HG03354 (cell line): ENCODE measurements around the gene LRRFIP2.

ENCODE experiments used
- ATAC-seq: cut with Tn5 transposase; IDR thresholded peaks from one replicate; pipeline ENCODE4 v1.9.1; 2021; ENCODE audit warnings: mild to moderate bottlenecking; ENCODE audit not compliant: unreplicated experiment, poor library complexity, severe bottlenecking

The LRRFIP2 gene

DNA sequence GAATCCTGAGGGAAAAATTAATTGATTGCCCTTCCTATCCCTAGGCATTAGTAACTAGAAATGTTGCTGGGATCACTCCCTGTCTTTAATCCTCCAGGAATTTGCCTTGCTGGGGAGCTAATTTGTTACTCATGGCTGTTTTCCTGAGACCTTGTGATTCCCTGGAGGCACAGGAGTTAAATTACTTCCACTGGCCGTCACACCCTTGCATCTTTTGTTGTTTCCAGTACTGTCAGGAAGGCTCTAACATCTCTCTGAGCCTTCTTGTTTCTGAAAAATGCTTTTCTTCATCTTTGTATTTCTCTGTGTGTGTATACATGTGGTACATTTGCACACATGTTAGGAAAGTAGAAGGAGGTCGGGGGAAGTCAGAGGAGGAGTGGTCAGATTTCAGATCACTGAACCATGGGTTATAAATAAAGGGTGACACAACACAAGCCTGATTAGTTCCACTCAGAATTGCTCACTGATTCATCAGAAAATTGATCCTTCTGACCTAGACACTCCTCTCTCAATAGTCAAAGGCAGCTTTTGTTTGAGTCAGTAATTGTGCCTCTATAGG lies 23.5 kb upstream of the LRRFIP2 start:
- ATAC-seq: no peak

DNA sequence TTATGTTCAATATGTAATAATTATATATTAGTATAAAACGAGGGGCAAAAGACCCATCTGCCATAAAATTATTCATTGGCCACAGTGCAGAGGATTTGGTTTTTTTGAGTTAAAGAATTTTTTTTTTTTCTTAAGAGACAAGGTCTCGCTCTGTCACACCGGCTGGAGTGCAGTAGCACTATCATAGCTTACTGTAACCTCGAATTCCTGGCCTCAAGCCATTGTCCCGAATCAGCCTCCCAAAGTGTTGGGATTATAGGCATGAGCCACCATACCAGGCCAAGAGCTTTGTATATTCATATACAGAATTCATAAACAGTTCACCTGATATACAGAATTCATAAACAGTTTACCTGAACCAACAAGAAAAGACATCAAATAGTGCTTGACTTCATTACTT lies 20.2 kb upstream of the LRRFIP2 start:
- ATAC-seq: no peak

- ATAC-seq: no peak
Measured at GRCh38 chr3:37190667-37191066, 16.3 kb upstream of the LRRFIP2 start.

DNA sequence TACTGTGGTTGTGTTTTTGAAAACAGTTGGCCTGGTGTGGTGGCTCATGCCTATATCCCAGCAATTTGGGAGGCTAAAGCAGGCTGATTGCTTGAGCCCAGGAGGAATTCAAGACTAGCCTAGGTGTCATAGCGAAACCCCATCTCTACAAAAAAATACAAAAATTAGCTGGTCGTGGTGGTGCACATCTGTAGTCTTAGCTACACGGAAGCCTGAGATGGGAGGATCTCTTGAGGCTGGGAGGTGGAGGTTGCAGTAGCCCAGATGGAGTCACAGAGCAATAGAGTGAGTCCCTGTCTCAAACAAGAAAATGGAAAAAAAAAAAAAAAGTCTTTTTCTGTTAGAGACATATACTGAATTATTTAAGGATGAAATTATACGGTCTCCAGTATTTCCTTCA lies 14.7 kb upstream of the LRRFIP2 start:
- no peak for ATAC-seq

DNA sequence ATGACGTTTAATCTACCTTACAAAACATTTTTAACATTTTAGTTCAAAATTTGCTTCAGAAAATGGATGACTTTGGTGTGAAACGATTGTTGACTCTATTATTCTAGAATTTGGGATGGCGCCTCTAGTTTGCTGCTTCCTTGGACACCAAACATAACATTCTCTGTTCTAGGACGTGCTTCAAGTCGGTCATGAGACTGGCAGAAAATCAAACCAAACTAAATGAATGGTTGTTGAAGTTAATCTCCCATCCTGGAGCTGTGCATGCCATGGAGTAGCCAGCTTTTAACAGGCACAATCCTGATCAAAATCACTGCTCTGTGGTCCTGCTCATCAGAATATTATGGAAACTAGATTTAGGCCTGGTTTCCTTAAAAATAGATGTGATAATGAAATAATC lies 9.6 kb upstream of the LRRFIP2 start:
- no peak for ATAC-seq

DNA sequence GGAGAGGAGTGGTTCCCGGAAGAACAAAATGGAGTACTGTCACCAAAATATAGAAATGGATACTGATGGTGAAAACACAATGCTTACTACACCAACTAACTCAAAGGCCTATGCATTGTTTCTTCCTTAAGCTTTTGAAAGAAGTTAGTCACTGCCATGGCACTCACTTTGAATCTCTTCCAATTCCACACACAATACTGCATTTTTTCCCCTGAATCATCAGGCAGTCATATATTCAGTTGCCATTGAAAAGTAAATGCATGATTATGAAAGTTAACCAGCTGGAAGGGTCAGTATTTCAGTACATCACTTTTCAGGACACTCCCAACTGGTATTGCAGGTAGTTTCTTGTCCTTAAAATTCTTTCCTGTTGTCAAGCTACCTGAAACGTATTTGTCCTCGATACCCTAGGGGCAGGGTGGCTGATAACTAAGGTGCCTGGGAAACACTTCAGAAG lies 9.0 kb upstream of the LRRFIP2 start:
- ATAC-seq: no peak

GRCh38 chr3:37182816-37183215 lies 8.4 kb upstream of the LRRFIP2 start:
- ATAC-seq: no peak

DNA sequence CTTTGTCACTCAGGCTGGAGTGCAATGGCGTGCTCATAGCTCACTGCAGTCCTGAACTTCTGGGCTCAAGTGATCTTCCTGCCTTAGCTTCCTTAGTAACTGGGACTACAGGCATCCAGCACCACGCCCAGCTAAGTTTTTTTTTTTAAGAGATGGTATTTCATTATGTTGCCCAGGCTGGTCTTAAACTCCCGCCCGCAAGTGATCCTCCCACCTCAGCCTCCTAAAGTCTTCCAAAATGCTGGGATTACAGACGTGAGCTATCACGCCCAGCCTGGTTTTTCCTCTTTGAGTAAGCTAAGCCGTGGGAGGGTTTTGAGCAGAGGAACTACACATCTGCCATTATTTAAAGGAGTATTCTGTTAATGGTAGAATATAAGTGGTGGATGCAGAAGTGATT lies 7.4 kb upstream of the LRRFIP2 start:
- ATAC-seq: no peak

GRCh38 chr3:37179144-37179967 lies 5.0 kb upstream of the LRRFIP2 start:
- no peak for ATAC-seq

DNA sequence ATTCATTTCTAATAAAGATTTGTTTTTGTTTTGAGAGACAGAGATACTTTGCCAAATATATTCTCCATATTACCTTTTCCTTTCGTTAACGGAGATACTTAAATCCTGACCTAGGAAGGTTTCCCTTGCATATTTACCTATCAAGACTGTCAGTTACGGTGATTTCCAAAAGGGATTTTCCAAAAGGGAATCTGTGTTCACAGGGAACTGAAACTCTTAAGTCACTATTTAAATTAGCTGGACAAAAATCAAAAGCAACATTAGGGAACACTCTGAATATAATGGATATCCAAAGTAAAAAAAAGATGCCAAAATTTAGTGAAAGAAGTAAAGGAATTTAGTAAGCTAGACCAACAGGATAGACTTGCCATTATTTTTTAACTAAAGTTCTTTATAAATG lies 576 bp downstream of the LRRFIP2 start:
- no peak for ATAC-seq

DNA sequence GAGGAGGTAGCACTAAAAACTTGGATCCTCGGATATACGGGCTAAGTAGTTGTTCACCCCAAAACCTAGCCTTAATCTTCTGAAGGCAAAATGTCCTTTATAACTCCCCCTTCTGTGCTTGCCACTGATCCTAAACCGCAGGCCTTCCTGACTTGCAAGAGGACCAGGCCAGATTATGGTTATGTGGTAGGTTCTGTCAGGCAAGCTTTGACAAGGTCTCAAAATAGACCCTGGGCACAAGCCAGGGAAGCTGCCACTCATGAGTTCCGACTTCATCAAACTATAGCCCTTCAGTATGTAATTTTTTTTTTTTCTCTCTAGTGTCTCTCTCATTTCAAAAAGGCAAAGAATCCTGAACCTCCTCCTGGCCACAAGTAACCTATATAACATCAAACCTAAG lies 3.2 kb downstream of the LRRFIP2 start:
- no peak for ATAC-seq

DNA sequence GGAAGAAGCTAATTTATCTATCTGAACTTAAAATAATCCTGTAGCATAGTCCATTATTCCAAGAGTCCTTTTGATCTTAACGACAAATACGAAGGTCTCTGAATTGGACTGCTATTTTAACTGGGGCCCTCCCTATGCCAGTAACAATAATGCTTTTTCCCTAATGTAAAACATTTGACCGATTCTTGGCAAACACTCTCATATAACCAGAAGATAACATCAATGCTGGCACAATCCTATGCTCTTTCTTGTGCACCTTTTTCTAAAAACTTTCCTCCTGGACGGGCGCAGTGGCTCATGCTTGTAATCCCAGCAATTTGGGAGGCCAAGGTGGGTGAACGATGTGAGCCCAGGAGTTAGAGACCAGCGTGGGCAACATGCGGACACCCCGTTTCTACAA lies 3.9 kb downstream of the LRRFIP2 start:
- no peak for ATAC-seq

DNA sequence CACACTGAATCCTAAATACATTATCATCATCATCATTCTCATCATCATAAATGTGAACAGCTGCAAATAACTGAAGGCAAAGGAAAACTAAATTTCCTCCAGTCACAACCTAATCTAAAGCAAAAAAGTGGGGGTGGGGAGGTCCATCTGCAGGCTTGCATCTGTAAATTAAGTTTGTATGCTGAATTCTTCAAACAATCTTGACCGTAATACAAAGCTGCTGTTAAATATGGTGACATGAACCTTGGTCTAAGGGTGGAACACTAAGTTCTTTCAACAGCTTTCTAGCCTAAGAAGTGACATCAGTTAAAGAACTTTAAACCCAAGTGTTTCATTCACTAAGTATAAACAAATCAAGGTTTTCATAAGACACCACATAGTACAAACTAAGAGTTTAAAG lies 4.3 kb downstream of the LRRFIP2 start:
- ATAC-seq: no peak

DNA sequence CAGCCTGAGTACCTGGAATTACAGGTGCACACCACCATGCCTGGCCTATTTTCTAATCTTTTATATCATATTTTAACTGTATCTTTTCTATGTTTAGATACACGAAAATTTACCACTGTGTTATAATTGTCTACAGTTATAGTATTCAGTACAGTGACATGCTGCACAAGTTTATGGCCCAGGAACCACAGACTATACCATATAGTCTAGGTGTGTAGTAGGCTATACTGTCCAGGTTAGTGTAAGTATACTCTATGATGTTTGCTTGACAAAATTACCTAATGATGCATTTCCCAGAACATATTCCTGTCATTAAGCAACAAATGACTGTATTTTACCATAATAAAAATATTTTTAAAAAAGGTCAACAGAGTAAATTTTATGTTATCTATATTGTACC lies 5.5 kb downstream of the LRRFIP2 start:
- no peak for ATAC-seq

- ATAC-seq: peak; percentile 35
Measured at GRCh38 chr3:37163262-37164015, 10.9 kb downstream of the LRRFIP2 start.

- peak; percentile 80 for ATAC-seq
Measured at GRCh38 chr3:37162501-37163245, 11.7 kb downstream of the LRRFIP2 start.

DNA sequence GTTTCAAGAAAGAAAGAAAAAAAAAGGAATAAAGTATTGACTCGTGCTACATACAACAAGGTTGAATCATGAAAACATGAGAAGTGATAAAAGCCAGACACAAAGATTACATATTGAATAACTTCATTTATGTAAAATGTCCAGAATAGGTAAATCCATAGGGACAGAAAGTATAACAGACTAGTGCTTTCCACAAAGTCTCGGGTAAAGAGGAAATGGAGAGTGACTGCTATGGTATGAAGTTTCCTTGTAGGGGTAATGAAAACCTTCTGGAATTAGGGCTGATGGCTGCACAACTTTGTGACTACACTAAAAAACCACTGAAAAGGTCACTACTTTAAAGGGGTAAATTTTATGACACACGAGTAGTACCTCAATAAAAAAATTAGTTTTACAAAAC lies 13.0 kb downstream of the LRRFIP2 start:
- ATAC-seq: no peak

DNA sequence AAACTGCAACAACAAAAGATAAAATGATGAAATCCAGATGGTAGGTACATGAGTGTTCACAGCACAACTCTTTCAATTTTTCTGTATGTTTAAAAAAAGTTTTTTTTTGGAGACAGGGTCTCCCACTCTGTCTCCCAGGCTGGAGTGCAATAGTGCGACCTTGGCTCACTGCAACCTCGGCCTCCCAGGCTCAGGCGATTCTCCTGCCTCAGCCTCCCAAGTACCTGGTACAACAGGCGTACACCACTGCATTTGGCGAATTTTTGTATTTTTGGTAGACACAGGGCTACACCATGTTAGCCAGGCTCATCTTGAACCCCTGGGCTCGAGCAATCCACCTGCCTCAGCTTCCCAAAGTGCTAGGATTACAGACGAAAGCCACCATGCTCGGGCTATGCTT lies 18.6 kb downstream of the LRRFIP2 start:
- no peak for ATAC-seq

DNA sequence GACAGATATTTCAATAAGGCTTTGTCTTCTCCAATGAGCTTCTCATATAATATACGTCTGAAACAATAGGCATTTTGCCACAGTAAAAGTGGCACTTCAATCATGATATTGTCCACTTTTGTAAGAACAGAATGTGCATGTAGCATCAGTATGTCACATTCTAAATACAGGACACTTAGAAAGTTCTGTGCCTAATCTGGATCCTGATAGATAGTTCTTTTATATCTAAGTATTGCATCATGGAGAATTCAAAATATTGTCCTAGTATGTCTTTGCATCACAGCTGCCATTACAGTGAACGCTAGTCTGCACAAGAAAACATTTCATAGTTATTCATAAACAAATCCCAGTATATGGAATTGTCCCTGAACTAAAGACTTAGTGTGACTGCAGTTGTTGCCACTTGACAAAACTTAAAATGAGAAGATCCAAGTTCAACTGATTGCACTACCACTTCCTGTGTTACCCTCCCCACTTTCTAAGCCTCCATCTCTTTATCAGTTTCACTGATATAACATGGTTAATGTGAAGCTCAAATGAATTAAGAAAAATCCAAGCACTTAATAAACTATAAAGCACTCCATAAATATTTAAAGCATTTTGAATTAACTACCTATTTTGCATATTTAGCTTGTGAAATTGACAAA lies 19.6 kb downstream of the LRRFIP2 start:
- no peak for ATAC-seq

DNA sequence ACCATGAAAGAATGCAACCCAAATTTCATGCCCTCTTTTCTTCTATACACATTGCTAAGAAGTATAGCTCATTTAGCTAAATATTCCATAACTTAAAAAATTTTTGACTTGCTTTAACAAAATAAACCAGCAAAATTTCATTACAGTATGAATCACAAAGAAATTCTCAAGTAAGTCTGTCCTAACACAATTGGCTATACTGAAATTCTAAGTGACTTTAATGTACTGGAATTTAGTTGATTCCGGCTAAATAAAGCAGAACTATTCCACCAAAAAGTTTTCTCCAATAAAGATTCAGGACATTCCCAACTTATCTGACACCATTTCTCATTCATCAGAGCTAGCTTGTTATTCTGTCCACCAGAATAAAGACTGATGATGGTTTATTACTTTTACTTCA lies 23.8 kb downstream of the LRRFIP2 start:
- ATAC-seq: no peak
